MM.1S (cell line): ENCODE data around the gene BRINP1.

Experiments
- DNase-seq: peaks from one replicate; pipeline ENCODE4 v3.0.0-alpha.2; 2015
- H2AFZ ChIP-seq: fragments of 300-600 bp; sonication (generic); 2 replicates; pipeline ENCODE4 v1.6.0; 2016; ENCODE audit warnings: antibody characterized with exemption, low read length
- H3F3A ChIP-seq: fragments of 300-600 bp; sonication (generic); 2 replicates; pipeline ENCODE4 v1.6.1; 2016; ENCODE audit warnings: mild to moderate bottlenecking, antibody characterized with exemption, low read length, moderate library complexity, mixed read lengths; ENCODE audit not compliant: insufficient read depth
- H3K27ac ChIP-seq: fragments of 300-600 bp; sonication (generic); 2 replicates; pipeline ENCODE4 v1.5.1; 2016; ENCODE audit warnings: mild to moderate bottlenecking, low read length
- H3K27me3 ChIP-seq: fragments of 300-600 bp; sonication (generic); replicated peaks from 2 replicates; pipeline ENCODE4 v1.6.0; 2016; ENCODE audit warnings: low read length; ENCODE audit not compliant: insufficient read depth
- H3K36me3 ChIP-seq: fragments of 300-600 bp; sonication (generic); replicated peaks from 2 replicates; pipeline ENCODE4 v1.6.1; 2016; ENCODE audit warnings: mild to moderate bottlenecking, low read length, mixed read lengths; ENCODE audit not compliant: insufficient read depth
- H3K4me1 ChIP-seq: fragments of 300-600 bp; sonication (generic); 2 replicates; pipeline ENCODE4 v1.6.1; 2016; ENCODE audit warnings: low read length, mixed read lengths
- H3K4me2 ChIP-seq: fragments of 300-600 bp; sonication (generic); 2 replicates; pipeline ENCODE4 v1.6.0; 2016; ENCODE audit warnings: low read depth, low read length
- H3K4me3 ChIP-seq: fragments of 300-600 bp; sonication (generic); 2 replicates; pipeline ENCODE4 v1.5.1; 2016; ENCODE audit warnings: low read length, mixed read lengths
- H3K79me2 ChIP-seq: fragments of 300-600 bp; sonication (generic); 2 replicates; pipeline ENCODE4 v1.6.1; 2016; ENCODE audit warnings: mixed run types, low read length, mixed read lengths
- H3K9ac ChIP-seq: fragments of 300-600 bp; sonication (generic); 2 replicates; pipeline ENCODE4 v1.6.1; 2016; ENCODE audit warnings: low read length, mixed read lengths
- H3K9me2 ChIP-seq: fragments of 300-600 bp; sonication (generic); replicated peaks from 2 replicates; pipeline ENCODE4 v1.6.1; 2016; ENCODE audit warnings: mild to moderate bottlenecking, low read length, mixed read lengths; ENCODE audit not compliant: insufficient read depth
- H3K9me3 ChIP-seq: fragments of 300-600 bp; sonication (generic); replicated peaks from 2 replicates; pipeline ENCODE4 v1.6.1; 2016; ENCODE audit warnings: mild to moderate bottlenecking, low read length, mixed read lengths; ENCODE audit not compliant: insufficient read depth
- H4K20me1 ChIP-seq: fragments of 300-600 bp; sonication (generic); 2 replicates; pipeline ENCODE4 v1.6.1; 2016; ENCODE audit warnings: mild to moderate bottlenecking, low read length, moderate library complexity, mixed read lengths; ENCODE audit not compliant: insufficient read depth
- CTCF ChIP-seq: fragments of 300-600 bp; sonication (generic); IDR thresholded peaks from 2 replicates; pipeline ENCODE4 v1.5.1; 2016; ENCODE audit warnings: antibody characterized with exemption, low read length, mixed read lengths
- EZH2 ChIP-seq: fragments of 300-600 bp; sonication (generic); optimal IDR thresholded peaks from 2 replicates; pipeline ENCODE3; 2017; ENCODE audit warnings: low read depth, mild to moderate bottlenecking, antibody characterized with exemption, low read length, mixed read lengths
- EZH2phosphoT487 ChIP-seq: fragments of 300-600 bp; sonication (generic); IDR thresholded peaks from 2 replicates; pipeline ENCODE4 v1.6.1; 2018; ENCODE audit warnings: antibody characterized with exemption, low read length

BRINP1 gene

GRCh38 chr9:119370816-119371215, 1.6 kb upstream of the BRINP1 start:
- H3F3A ChIP-seq = no peaks in the 10 kb centered on the region
- H3K27ac ChIP-seq = no peak overlapping the region
- H3K36me3 ChIP-seq = no peaks in the 10 kb centered on the region
- no peak overlapping the region for H3K9ac ChIP-seq
- no peaks in the 10 kb centered on the region for H3K4me1 ChIP-seq
- no peaks in the 10 kb centered on the region for H3K79me2 ChIP-seq
- no peak overlapping the region for H3K4me2 ChIP-seq
- TF ChIP-seq EZH2phosphoT487 (no peak), CTCF (no peak), EZH2 (no peak)
- DNase-seq = peak; percentile 25
- H4K20me1 ChIP-seq = no peaks in the 10 kb centered on the region
- H2AFZ ChIP-seq = no peak overlapping the region
- H3K4me3 ChIP-seq = no peak overlapping the region
- H3K9me3 ChIP-seq = no peaks in the 10 kb centered on the region
- H3K27me3 ChIP-seq = no peaks in the 10 kb centered on the region
- H3K9me2 ChIP-seq = no peaks in the 10 kb centered on the region

- Histone ChIP-seq H3K79me2 (no peaks in the 10 kb centered on the region), H4K20me1 (no peaks in the 10 kb centered on the region), H3K36me3 (no peaks in the 10 kb centered on the region), H3F3A (no peaks in the 10 kb centered on the region), H3K4me3 (no peak overlapping the region), H3K4me1 (no peaks in the 10 kb centered on the region), H2AFZ (no peak overlapping the region), H3K27me3 (no peaks in the 10 kb centered on the region), H3K9me2 (no peaks in the 10 kb centered on the region), H3K4me2 (no peak overlapping the region), H3K9ac (no peak overlapping the region), H3K27ac (no peak overlapping the region), H3K9me3 (no peaks in the 10 kb centered on the region)
- DNase-seq = no peak
- TF ChIP-seq CTCF = no peak
- TF ChIP-seq EZH2 = no peak
- no peak for TF ChIP-seq EZH2phosphoT487
Observed at GRCh38 chr9:119369680-119370366, 588 bp upstream of the BRINP1 start.

GRCh38 chr9:119368179-119368578, 1.1 kb downstream of the BRINP1 start:
- no peak overlapping the region for H3K27ac ChIP-seq
- H3K27me3 ChIP-seq = no peaks in the 10 kb centered on the region
- no peak for TF ChIP-seq EZH2phosphoT487
- TF ChIP-seq CTCF = no peak
- TF ChIP-seq EZH2 = no peak
- H3K79me2 ChIP-seq = no peaks in the 10 kb centered on the region
- H3K4me1 ChIP-seq = no peaks in the 10 kb centered on the region
- H3K9ac ChIP-seq = no peak overlapping the region
- no peak overlapping the region for H2AFZ ChIP-seq
- no peaks in the 10 kb centered on the region for H3K9me2 ChIP-seq
- H3K4me2 ChIP-seq = no peak overlapping the region
- no peaks in the 10 kb centered on the region for H3K36me3 ChIP-seq
- H3K9me3 ChIP-seq = no peaks in the 10 kb centered on the region
- no peaks in the 10 kb centered on the region for H4K20me1 ChIP-seq
- no peaks in the 10 kb centered on the region for H3F3A ChIP-seq
- no peak for DNase-seq
- H3K4me3 ChIP-seq = no peak overlapping the region
